AML-193 (cell line): ENCODE results near the gene ALOXE3.
A peak's percentile ranks its signal among the peaks of the same experiment; 100 is the strongest.
"Not testable (repeated sequence)": the region's sequence is repeated elsewhere in the genome, so short reads cannot be mapped to it uniquely, and the experiment has no call there.

ENCODE experiments used
- DNase-seq, 2 experiments: peaks; one replicate each; lab custom pipeline; 2025; lab: John Stamatoyannopoulos, UW

The ALOXE3 gene

DNA sequence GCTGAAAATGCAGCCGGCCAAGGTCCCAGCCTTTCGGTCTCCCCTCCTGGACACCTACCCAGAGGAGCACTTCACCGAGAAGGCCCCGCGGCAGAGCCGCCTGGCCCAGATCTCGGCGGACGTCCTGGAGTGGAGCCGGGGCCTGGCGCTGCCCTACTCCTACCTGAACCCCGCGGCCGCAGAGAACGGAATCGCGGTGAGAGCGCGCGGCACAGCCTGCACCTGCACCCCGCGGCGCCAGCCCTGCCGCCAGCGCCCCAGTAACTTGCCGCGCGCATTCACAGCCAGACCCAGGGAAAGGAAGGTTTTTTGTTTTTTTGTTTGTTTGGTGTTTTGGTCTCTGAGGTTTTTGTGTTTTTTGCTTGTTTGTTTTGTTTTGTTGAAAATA lies 46.0 kb downstream of the ALOXE3 start:
- DNase-seq: no peak

DNA sequence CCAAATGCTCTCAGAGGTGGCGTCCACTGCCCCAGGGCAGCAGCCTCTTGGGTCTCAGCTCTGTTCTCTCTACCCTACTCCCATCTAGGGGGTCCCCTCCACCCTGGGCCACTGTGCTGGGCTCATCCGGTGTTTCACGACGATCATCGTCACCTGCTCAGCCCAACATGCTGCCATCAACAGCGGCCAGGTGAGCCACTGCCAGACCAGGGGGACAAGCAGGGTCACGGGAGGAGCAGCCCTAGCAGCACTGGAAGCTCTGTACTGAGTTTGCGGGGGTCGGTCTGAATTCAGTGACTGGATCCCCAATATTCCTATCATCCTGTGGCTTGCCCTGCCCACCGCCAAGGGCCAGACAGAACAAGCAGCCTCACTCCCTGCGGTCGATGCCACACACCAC lies 46.8 kb downstream of the ALOXE3 start:
- no peak for DNase-seq

DNA sequence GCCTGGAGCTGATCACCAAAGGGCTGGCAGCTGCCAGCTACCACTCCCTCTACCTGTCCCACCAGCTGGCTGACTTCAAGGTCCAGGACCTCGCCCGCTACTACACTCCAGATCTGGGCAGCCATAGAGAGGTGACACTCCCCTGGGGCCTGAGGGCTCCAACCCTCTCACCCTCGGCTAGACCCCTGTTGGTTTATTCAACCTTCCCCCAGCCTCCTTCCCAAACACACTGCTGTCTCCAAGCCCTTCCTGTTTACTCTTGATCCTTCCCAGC lies 48.8 kb downstream of the ALOXE3 start:
- no peak for DNase-seq

DNA sequence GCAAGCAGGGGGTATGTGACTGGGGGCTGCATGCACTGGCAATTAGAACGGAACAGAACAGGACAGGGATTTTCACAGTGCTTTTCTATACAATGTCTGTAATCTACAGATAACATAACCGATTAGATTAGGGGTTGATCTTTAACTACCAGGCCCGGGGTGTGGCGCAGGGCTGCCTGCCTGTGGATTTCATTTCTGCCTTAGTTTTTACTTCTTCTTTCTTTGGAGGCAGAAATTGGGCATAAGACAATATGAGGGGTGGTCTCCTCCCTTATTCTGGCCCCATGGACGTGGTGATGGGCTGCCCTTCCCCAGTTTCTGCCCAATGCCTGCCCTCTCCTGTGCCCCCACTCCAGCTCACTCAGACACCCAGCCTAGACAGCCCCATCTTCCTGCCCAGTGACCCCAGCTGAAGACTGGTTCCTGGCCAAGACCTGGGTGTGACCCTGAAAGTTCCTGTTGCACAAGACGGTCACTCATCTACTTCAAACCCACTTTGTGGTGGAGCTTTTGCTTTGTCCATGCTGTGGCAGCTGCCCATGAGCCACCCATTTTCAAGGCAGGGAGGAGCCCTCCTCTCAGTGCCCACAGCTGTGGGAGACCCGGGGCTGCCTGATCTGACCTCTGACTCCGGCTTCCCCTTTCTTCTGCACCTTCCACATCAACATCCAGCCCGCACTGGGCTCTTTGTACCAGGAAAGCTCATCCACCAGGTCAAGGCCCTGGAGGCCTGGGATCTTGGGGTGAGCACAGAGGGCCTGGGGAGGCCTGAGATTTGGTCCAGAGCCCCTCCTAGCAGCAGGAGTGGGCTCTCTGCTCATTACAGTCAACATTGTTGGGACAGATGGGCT lies 49.4 kb downstream of the ALOXE3 start:
- peak; percentile 49 to 60 for DNase-seq

DNA sequence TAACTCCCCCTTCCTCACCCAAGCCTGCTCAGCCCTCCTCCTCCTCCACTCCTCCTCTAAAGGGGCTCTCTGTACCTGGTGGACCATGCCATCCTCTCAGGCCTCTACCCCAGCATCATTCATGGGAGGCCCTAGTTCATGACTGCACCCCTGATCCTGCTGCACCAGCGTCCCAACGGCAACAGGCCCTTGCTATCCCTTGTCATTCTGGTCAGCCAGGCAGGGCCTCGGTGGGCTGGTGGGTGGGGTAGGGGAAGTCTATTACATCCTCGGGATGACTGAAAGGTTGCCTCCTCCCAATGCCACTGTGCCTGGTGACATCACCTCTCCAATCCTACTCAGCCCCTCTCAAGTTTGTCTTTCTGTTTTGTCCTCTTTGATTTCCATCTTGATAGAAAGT lies 50.5 kb downstream of the ALOXE3 start:
- DNase-seq: no peak

DNA sequence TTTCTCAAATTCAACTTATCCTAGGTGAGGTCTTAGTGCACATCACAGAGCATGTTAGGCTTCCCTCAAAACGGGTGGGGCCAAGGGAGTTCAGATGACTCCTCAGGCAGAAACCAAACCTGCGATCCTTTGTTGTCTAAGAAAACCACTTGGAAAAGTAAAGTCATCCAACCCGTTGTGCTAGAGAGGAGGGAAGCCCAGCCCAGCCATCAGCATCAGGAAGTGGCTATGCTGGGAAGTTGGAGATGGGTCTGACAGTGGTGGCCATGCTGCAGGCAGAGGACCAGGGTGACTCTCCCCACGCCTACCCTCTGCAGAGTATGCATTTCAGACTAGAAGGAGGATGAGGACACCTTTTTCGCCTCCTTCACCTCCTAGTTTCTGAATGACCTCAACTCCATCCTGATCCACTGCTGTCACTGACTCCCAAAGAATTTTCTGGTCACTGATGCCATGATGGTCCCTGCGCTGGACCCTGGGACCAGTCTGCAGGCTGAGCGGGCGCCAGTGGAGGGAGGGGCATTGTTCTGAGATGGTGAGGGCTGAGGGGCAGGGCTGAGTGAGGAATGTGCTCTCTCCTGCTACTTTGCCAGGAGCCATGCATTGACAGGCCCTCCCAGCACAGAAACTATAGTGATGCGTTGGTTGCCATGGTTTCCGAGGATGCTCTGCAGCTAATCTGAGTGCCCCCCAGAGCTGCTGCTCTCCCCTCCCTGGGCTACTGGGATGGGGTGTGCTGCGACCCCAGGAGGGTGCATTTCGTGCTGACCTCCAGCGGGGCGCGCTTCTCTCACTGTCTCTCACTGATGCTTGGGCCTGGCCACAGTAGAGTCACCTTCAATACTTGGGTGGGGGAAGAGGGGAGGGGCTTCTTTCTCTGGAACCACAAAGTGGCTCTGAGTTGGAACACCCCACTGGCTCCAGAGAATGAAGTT lies 51.2 kb downstream of the ALOXE3 start:
- no peak for DNase-seq

DNA sequence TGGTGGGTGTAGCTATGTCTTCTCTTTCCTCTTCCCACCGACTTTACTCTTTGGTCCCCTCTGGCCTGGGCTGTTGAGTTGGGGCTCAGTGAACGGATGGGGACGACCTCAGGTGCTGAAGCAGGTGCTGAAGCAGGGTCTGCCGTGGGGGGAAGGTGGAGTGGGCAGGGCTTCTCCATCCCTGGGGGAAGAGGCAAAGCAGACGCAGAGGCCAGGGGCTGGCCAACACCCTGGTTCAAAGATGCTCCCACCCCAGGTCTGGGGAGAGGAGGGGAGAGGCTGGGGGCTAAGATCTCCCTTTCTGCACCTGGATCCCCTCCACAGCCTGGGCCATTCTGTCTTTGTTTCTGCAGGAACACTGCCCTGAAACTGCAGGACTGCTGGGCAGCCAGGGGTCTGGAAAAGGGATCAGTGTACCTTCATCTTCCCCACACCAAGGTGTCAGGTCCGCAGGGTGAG lies 53.7 kb downstream of the ALOXE3 start:
- no peak for DNase-seq

DNA sequence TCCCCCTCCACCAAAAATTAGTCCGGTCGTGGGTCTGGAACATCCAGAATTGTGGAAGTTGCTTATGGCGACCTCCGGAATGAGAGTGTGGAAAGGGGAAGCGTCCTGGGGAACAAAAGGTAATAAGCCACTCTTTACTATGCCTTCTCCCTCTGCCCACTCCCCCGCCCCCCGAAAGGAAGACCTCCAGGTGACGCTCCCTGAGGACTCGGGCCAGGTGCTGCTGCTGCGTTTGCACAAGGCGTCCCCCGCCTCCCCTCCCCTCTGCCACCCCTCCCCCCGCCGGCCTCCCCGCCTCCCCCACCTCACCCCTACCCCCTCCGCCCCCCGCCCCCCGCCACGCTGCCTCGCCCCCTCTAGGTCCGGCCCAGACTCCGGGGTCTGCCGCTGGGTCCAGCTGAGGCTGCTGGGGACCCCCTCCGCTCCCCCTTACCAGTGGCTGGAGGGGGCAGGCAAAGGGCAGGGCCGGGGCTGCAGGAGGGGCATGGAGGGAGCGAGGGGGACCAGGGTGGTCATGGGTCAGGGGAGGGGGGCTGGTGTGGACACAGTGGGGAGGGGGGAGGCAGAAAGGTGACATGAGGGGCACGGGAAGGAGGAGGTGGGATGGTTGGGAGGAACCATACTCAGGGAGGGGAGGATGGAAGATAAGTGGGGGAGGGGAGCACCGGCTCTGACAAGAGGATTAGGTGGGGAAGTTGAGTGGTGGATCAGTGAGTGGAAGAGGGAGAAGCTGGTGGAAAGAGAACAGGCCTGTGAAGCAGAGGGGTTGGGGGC lies 54.4 kb downstream of the ALOXE3 start:
- no peak for DNase-seq

DNA sequence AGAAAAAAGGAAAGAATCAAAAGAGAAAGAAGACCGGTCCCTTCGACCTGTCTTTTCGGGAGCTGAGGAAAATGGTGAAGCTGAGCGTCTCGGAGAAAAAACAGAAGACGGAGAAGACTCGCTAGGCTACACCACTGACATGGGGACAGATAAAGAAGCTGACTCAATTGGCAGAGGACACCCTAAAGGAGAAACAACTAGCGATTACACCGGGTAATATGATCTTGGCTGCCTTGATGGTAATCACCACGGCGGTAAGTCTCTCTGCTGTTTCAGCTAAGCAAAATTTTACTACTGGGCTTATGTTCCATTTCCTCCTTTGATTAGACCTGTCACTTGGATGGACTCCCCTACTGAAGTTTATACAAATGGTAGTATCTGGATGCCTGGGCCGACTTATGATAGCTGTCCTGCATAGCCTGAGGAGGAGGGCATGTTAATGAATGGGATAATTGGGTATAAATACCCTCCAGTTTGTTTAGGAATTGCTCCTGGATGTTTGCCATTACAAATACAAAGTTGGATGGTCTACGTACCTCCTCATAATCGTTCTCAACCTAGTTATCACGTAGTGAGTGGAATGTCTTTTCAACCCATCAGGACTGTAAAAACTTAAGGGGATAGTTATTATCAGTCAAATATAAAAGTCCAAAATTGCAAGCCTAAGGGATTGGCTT lies 55.4 kb downstream of the ALOXE3 start:
- no peak for DNase-seq

DNA sequence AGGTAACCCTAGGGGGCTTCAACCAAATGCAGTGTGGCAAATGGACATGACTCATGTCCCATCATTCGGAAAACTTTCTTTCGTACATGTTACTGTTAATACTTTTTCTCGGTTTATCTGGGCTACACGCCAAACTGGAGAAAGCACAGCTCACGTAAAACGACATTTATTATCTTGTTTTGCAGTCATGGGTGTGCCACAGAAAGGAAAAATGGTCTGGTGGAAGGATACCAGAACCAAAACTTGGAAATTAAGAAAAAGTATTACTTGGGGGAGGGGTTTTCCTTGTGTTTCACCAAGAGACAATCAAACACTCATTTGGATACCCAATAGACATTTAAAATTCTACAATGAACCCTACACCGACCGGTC lies 55.9 kb downstream of the ALOXE3 start:
- no peak for DNase-seq

DNA sequence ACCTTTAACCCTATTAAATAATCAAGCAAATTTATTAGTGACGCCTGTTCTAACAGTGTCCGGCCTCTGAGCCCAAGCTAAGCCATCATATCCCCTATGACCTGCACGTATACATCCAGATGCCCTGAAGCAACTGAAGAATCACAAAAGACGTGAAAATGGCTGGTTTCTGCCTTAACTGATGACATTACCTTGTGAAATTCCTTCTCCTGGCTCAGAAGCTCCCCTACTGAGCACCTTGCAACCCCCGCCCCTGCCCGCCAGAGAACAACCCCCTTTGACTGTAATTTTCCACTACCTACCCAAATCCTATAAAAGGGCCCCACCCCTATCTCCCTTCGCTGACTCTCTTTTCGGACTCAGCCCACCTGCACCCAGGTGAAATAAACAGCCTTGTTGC lies 56.5 kb downstream of the ALOXE3 start:
- DNase-seq: not testable (repeated sequence)

DNA sequence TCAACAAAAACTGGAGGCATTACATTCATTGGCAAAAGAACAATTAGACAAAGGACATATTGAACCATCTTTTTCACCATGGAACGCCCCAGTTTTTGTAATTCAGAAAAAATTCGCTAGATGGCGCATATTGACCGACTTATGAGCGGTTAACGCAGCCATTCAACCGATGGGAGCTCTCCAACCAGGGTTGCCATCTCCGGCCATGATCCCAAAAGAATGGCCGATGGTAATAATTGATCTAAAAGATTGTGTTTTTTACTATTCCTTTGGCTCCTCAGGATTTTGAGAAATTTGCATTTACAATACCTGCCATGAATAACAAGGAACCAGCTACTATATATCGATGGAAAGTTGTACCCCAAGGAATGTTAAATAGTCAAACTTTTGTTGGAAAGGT lies 58.0 kb downstream of the ALOXE3 start:
- DNase-seq: peak; percentile 17 to 39

DNA sequence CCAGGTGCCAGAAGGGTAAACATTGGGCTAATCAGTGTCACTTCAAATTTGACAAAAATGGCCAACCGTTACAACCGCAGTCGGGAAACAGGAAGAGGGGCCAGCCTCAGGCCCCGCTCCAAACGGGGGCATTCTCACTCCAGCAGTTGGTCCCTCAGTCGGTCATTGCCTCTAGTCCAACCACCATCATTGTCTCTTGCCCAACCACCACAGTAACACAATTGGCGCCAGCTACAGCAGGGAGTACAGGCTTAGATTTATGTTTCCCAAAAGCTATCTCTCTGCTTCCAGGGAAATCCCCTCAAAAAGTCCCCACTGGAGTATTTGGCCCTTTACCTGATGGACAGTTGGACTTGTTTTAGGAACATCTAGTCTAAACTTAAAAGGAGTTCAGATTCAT lies 59.2 kb downstream of the ALOXE3 start:
- DNase-seq: no peak

DNA sequence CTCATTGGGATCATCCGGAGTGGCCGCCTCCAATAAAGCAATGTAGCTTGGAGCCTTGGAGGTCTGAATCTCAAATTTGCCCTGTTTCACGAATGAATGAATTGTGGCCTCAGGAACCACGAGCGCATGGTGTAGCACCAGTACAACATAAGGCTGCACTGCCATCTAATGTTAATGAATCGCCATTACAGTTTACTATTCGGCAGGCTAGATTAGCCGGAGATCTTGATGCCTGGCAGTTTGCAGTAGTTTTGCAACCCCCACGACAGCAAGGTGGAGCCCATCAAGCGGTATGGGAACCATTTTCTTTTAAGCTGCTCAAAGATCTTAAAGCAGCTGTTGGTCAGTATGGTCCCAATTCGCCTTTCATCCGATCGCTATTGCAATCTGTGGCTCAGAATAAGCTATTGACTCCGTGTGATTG lies 60.6 kb downstream of the ALOXE3 start:
- DNase-seq: peak; percentile 65 to 75

DNA sequence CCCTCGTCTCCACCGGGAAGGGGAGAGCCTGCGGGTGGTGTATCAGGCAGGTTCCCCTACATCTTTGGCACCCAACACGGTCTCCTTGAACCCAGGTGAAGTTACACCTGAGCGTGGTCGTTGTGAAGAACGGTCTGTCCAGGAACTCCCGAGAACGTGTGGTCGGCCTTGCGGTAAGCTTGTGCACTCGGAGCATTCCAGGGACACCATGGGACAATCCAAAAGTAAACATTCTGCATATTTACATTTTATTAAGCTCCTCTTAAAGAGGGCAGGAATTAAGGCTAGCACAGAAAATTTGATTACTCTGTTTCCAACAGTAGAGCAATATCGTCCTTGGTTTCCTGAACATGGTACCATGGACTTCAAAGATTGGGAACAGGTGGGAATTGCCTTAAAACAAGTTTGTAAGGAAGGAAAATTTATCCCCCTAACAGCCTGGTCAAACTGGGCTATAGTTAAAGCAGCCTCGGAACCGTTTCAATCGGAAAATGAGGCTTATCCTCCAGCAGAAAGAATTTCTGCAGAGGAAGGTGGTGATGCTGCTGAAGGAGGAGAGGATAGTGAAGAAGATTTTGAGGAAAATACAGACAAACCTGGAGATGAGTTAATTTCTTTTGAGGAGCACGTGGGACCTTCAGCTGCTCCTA lies 61.2 kb downstream of the ALOXE3 start:
- no peak for DNase-seq

DNA sequence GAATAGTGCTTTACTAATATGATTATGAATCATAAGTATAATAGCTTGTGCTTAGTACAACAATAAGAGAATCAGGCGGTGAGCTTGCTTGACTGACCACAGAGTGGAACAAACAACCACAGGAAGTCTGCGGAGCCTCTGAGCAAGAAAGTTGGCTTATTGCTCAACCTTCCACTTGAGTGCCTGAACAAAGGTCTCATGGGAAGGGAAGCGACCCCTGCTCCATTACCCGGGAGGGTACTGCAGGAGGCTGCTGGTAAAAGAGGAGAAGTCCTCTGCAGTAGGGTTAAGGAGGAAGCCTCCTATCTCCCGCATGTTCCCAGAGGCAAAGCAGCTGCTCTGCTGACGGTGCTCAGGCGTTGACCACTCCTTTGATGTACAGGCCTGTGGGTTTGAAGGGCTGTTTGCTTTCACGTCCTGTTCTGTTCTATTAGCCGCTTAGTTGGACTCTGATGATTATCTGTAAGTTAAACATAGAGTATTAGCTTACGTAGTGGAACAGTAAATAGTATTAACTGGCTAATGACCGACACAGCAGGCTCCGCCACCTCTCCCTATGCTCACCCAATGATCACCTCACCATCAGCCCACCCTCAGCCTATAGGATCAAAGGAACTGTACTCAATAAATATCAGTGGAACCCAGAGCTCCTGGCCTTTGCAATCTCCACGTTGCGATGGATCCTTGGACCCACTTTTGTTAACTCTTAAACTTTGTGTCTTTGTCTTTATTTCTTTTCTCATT lies 61.9 kb downstream of the ALOXE3 start:
- DNase-seq: peak; percentile 68 to 77

DNA sequence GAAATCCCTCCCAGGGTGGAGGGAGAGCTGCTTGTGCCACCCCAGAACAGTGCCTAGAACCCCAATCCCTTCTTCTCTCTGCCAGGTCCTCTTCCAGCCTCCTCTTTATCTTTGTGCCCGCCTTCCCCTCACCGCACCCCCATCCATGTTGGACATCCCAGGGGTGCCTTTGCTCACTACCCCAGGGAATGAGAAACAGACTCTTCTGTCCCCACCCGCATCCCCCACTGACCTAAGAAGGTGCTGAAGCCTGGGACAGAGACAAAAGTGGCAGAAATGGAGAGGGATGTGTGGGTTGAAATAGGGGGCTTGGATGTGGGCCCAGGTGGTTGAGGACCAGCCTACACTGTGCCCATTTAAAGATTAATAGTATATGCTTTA lies 62.5 kb downstream of the ALOXE3 start:
- DNase-seq: no peak

DNA sequence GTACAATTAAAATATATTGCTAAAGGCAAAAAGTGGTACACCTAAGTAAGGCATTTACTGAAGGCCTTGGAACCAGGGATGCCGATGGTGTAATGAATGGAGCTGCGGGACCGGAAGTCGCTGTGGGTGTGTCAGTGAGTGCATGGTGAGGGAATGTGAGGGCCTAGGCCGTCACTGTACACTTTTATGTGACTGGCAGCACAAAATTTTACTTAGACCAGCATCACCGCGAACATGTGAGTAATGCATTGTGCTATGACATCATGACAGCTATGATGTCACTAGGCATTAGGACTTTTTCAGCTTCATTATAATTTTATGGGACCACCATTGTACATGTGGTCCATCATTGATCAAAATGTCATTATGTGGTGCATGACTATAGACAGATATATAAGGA lies 64.7 kb downstream of the ALOXE3 start:
- DNase-seq: no peak

DNA sequence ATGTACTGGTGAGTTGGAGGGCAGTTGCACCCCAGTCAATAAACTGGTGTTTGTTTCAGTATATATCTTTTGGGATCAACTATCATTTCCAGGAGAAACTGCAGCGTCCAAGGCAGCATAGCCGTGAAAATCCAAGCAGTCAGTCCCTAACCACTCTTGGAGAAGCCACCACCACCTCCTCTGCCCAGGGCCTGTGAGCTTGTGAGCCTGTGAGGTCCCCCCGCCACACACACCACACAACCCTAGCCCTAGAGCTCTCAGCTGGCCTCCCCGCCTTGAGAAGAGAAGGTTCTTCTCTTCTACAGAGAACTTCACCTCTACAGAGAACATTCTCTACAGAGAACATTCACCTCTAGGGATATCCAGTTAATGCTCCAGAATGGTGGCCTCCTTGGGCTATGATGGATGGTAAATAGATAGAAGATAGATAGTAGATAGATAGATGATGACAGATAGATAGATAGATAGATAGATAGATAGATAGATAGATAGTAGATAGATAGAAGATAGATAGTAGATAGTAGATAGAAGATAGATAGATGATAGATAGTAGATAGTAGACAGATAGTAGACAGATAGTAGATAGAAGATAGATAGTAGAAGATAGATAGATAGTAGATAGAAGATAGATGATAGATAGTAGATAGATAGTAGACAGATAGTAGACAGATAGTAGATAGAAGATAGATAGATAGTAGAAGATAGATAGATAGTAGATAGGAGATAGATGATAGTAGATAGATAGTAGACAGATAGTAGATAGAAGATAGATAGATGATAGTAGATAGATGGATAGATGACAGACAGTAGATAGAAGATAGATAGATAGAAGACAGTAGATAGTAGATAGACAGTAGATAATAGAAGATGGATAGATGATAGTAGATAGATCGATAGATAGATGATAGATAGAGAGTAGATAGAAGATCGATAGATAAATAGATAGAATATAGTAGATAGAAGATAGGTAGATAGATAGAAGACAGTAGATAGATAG lies 65.8 kb downstream of the ALOXE3 start:
- no peak for DNase-seq
